BE2C (cell line): ENCODE data around the gene ECM2.

ENCODE experiments used
- DNase-seq: peaks from one replicate; pipeline ENCODE4 v3.0.0-alpha.2; 2020
- H3K27me3 ChIP-seq: fragments of 250-450 bp; sonication (Bioruptor Pico); 2 replicates; pipeline ENCODE4 v1.5.1; 2020; ENCODE audit warnings: mild to moderate bottlenecking
- H3K36me3 ChIP-seq: fragments of 250-450 bp; sonication (Bioruptor Pico); 2 replicates; pipeline ENCODE4 v1.5.1; 2020; ENCODE audit warnings: mild to moderate bottlenecking
- H3K4me1 ChIP-seq: fragments of 250-450 bp; sonication (Bioruptor Pico); 2 replicates; pipeline ENCODE4 v1.5.1; 2020
- H3K4me3 ChIP-seq: 2 replicates; pipeline ENCODE4 v1.5.1; 2011; ENCODE audit warnings: low read depth, low read length
- H3K9me3 ChIP-seq: fragments of 250-450 bp; sonication (Bioruptor Pico); 2 replicates; pipeline ENCODE4 v1.5.1; 2020
- CTCF ChIP-seq: IDR thresholded peaks from 2 replicates; pipeline ENCODE4 v1.5.1; 2012; ENCODE audit warnings: mild to moderate bottlenecking, low read depth, low read length

ECM2 gene

DNA sequence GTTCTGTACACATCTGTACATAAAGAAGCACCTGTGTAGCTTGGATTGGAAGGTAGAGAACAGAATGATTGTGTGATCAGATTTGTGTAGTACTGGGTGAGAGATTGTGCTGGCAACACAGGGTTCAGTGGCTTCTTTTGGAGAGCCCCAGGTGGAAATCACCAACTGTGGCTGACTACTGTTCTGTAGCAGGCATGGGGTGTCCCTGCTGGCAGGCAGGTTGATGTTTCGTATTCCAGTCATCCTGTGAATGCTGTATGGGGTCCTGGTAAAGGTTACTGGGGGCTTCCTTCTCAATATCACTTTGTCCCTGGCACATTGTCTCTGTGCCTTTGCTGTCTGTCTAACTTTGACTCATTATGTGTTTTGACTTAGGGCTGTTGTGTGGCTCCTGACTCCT, 58.8 kb downstream of the ECM2 start:
- Histone ChIP-seq H3K9me3 (no peaks in the 10 kb centered on the region), H3K27me3 (no peaks in the 10 kb centered on the region), H3K36me3 (no peaks in the 10 kb centered on the region), H3K4me3 (no peak overlapping the region), H3K4me1 (peaks cover 4% of the 10 kb centered on the region; the same call in 1 of the 2 replicates)
- TF ChIP-seq CTCF: no peak
- no peak for DNase-seq

DNA sequence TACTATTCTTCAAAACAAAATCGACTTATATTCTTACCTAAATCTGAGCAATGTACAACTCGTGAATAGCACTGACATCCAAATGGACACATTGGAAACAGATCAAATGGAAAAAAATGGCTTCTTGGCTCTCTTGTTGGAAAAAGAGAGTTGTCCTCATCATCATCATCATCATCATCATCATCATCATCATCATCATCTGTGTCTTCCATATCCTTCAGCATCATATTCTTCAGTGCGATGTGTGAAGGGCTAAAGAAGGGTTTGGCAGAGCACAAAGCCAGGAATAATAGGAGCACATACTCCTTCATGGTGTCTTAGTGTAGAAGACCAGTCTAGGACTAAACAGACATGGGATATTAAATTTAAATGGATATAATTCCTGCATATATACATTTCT, 61.2 kb downstream of the ECM2 start:
- no peaks in the 10 kb centered on the region for H3K27me3 ChIP-seq
- no peak for TF ChIP-seq CTCF
- no peak for DNase-seq
- peaks cover 7% of the 10 kb centered on the region; the same call in 1 of the 2 replicates for H3K4me1 ChIP-seq
- no peaks in the 10 kb centered on the region for H3K9me3 ChIP-seq
- H3K36me3 ChIP-seq: no peaks in the 10 kb centered on the region
- H3K4me3 ChIP-seq: no peak overlapping the region

DNA sequence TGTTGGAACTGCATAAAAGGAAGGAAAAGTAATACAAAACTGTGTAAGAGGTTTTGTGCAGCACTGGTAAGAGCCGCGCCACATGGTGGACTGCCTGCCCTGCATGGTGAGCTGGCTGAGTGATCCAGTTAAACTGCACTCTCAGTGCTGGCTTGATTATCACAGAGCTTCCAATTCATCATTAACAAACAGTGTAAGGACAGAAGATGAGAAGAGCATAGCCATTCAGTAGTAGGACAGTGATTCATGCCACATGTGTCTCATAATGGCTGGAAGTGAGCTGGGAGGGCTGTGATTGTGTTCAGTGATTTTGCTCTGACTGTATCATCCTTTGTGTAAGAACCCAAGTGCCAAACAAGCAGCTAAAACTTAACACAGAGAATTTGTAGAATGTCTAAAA, 67.6 kb downstream of the ECM2 start:
- Histone ChIP-seq H3K4me3 (no peak overlapping the region), H3K36me3 (no peaks in the 10 kb centered on the region), H3K9me3 (no peaks in the 10 kb centered on the region), H3K27me3 (no peaks in the 10 kb centered on the region), H3K4me1 (peaks cover 15% of the 10 kb centered on the region; the same call in 1 of the 2 replicates)
- no peak for TF ChIP-seq CTCF
- no peak for DNase-seq

GRCh38 chr9:92467511-92467910, 68.3 kb downstream of the ECM2 start:
- TF ChIP-seq CTCF: no peak
- no peaks in the 10 kb centered on the region for H3K27me3 ChIP-seq
- H3K36me3 ChIP-seq: no peaks in the 10 kb centered on the region
- no peak for DNase-seq
- H3K9me3 ChIP-seq: no peaks in the 10 kb centered on the region
- no peak overlapping the region for H3K4me3 ChIP-seq
- H3K4me1 ChIP-seq: peaks cover 15% of the 10 kb centered on the region; the same call in 1 of the 2 replicates

DNA sequence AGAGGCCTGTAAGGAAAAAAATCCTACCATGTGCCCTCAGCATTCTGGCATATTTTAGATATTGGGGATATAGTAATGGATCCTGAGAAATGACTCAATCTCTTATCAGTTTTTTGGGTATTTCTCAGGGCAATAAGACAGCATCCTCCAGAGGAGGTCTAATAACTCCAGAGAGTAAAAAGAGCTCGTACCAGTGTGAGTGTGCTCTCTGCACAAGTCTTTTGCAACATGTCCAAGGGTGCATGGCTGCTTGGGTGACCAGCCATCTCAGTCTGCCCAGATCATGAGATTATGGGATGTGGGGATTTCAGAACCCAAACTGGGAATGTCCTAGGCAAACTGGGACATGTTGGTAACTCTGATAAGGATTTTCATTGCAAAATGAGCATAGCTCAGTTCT, 68.7 kb downstream of the ECM2 start:
- Histone ChIP-seq H3K9me3 (no peaks in the 10 kb centered on the region), H3K36me3 (no peaks in the 10 kb centered on the region), H3K27me3 (no peaks in the 10 kb centered on the region), H3K4me1 (peaks cover 15% of the 10 kb centered on the region; the same call in 1 of the 2 replicates), H3K4me3 (no peak overlapping the region)
- no peak for TF ChIP-seq CTCF
- no peak for DNase-seq

DNA sequence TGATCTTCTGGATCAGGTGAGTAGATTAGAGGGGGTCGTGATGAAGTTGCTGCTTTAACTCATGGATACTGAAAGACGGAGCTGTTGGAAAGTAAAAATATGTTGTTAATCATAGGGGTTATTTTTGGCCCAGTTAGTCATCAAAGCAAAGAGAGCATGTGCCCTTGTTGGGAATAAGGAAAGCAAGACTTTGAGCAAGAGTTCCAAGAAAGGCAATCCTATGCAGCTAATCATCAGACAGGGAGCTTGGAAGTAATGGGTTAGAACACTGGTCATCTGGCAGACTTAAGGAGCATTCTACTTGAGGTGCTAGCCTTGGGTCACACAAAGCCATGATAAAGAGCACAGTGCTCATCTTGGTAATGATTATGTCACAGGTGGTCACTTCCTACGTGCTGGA, 71.8 kb downstream of the ECM2 start:
- Histone ChIP-seq H3K4me3 (no peak overlapping the region), H3K36me3 (no peaks in the 10 kb centered on the region), H3K9me3 (no peaks in the 10 kb centered on the region), H3K4me1 (peaks cover 4% of the 10 kb centered on the region; the same call in 1 of the 2 replicates), H3K27me3 (no peaks in the 10 kb centered on the region)
- no peak for TF ChIP-seq CTCF
- no peak for DNase-seq
